Spleen (tissue), 7 donors: ENCODE measurements around the gene SEC14L6.

Experiments
- CTCF ChIP-seq, 11 experiments: fragments of 200-600 bp in 7 of 11; fragments of 450-650 bp in 4 of 11; sonication (generic) in 4 of 11; IDR thresholded peaks in 8 of 11; conservative IDR thresholded peaks in 3 of 11; 1 replicate in 7 of 11; 2 replicates in 4 of 11; pipeline versions ENCODE4 v1.4.0 to v1.8.0; 2016 to 2021; ENCODE audit warnings: antibody characterized with exemption in 11 of 11, inconsistent platforms in 4 of 11, mild to moderate bottlenecking in 1 of 11
- POLR2A ChIP-seq, 3 donors: fragments of 450-650 bp; IDR thresholded peaks; one replicate each; pipeline ENCODE4 v1.5.1; 2017; ENCODE audit warnings: antibody characterized with exemption in 3 of 3, mild to moderate bottlenecking in 1 of 3
- POLR2AphosphoS5 ChIP-seq, 3 donors: sonication (generic); formaldehyde crosslinking; IDR thresholded peaks; one replicate each; pipeline ENCODE4 v1.5.1; 2017; ENCODE audit warnings: antibody characterized with exemption in 3 of 3
- donor health status: DM: no; HTN: no; CAD: no; lungs with moderate emphysema.
- donor health status: DM: no; HTN: no; CAD: no.
- donor health status: DM: no; HTN: no; CAD: no.

GRCh38 chr22:30472994-30473720, 73.4 kb downstream of the SEC14L6 start:
- TF ChIP-seq CTCF (IDR thresholded peaks at IDR 0.05 in 8 of 11, conservative IDR thresholded peaks at IDR 0.05 in 3 of 11) = no peak
- no peak for TF ChIP-seq POLR2AphosphoS5 (IDR thresholded peaks at IDR 0.05)
- no peak for TF ChIP-seq POLR2A (IDR thresholded peaks at IDR 0.05)
